B cell (primary cell): ENCODE data around the gene SPG7. TPM values are rescaled to one million over a fixed set of nuclear protein-coding genes. Genes with fewer than 3 reads are reported as not detected.

ENCODE experiments used
- ATAC-seq: fragments of 200-7000 bp; cut with Tn5 transposase; one replicate; pipeline ENCODE4 v1.10.0; 2021; ENCODE audit warnings: low read depth, mild to moderate bottlenecking, moderate number of reproducible peaks, moderate library complexity
- CTCF ChIA-PET: fragments of 350-600 bp; sonication (Branson Sonifier 250); formaldehyde crosslinking; loops from one replicate; lab custom pipeline; 2021; ENCODE audit warnings: antibody characterized with exemption, inconsistent platforms; lab: Charles Lee
- POLR2A ChIA-PET: fragments of 350-600 bp; sonication (Branson Sonifier 250); formaldehyde crosslinking; loops from one replicate; lab custom pipeline; 2021; ENCODE audit warnings: antibody characterized with exemption; lab: Charles Lee
- DNase-seq: peaks from one replicate; pipeline ENCODE4 v3.0.0; 2013
- H2AFZ ChIP-seq: 2 replicates; pipeline ENCODE4 v1.6.1; 2012; ENCODE audit warnings: mild to moderate bottlenecking, low read depth, low read length; ENCODE audit not compliant: insufficient read depth, poor library complexity, severe bottlenecking
- H3K27ac ChIP-seq, 2 donors: 1 replicate in 1 of 2; 2 replicates in 1 of 2; pipeline ENCODE4 v1.5.1; 2012 to 2013; ENCODE audit warnings: low read length in 2 of 2, mild to moderate bottlenecking in 2 of 2, moderate library complexity in 1 of 2
- H3K27me3 ChIP-seq, 4 experiments: fragments of 200-600 bp in 1 of 4; sonication (generic) in 1 of 4; replicated peaks in 1 of 4; 1 replicate in 2 of 4; 2 replicates in 2 of 4; pipeline versions ENCODE4 v1.6.1 to v1.7.0; 2013 to 2016; ENCODE audit warnings: low read length in 3 of 4, mild to moderate bottlenecking in 2 of 4, mixed read lengths in 1 of 4, moderate library complexity in 1 of 4; ENCODE audit not compliant: insufficient read depth in 4 of 4, control insufficient read depth in 3 of 4; ENCODE audit errors: control extremely low read depth in 1 of 4
- H3K36me3 ChIP-seq, 2 experiments: replicated peaks in 1 of 2; 1 replicate in 1 of 2; 2 replicates in 1 of 2; pipeline versions ENCODE4 v1.6.1 to v1.7.1; 2013; ENCODE audit warnings: low read length in 1 of 2; ENCODE audit not compliant: insufficient read depth in 2 of 2, control insufficient read depth in 1 of 2; ENCODE audit errors: control extremely low read depth in 1 of 2, extremely low read depth in 1 of 2
- H3K4me1 ChIP-seq, 2 donors: fragments of 200-600 bp in 1 of 2; sonication (generic) in 1 of 2; 1 replicate in 1 of 2; 2 replicates in 1 of 2; pipeline versions ENCODE4 v1.5.1 to v1.6.1; 2013 to 2017; ENCODE audit warnings: low read length in 2 of 2; ENCODE audit not compliant: control insufficient read depth in 2 of 2, insufficient read depth in 2 of 2
- H3K4me2 ChIP-seq: replicated peaks from 2 replicates; pipeline ENCODE3; 2012; ENCODE audit warnings: mild to moderate bottlenecking, low read depth, low read length; ENCODE audit not compliant: poor library complexity, severe bottlenecking
- H3K4me3 ChIP-seq, 5 experiments: fragments of 200-600 bp in 1 of 5; sonication (generic) in 1 of 5; 1 replicate in 3 of 5; 2 replicates in 2 of 5; pipeline versions ENCODE4 v1.5.1 to v1.7.0; 2011 to 2016; ENCODE audit warnings: low read length in 4 of 5, mild to moderate bottlenecking in 4 of 5, low read depth in 2 of 5, control low read depth in 1 of 5, moderate library complexity in 1 of 5; ENCODE audit not compliant: insufficient read depth in 1 of 5; ENCODE audit errors: control extremely low read depth in 1 of 5, extremely low read depth in 1 of 5
- H3K79me2 ChIP-seq: fragments of 200-600 bp; sonication (generic); one replicate; pipeline ENCODE4 v1.6.0; 2016; ENCODE audit warnings: low read length; ENCODE audit not compliant: control insufficient read depth, insufficient read depth
- H3K9ac ChIP-seq: fragments of 200-600 bp; sonication (generic); 2 replicates; pipeline ENCODE4 v1.6.1; 2017; ENCODE audit warnings: mild to moderate bottlenecking, low read length, moderate library complexity
- H3K9me3 ChIP-seq, 3 donors: one replicate each; pipeline versions ENCODE4 v1.6.1 to v1.7.1; 2013; ENCODE audit warnings: low read length in 2 of 3; ENCODE audit not compliant: control insufficient read depth in 2 of 3, insufficient read depth in 1 of 3; ENCODE audit errors: control extremely low read depth in 1 of 3
- H4K20me1 ChIP-seq: 2 replicates; pipeline ENCODE4 v1.6.0; 2012; ENCODE audit warnings: mild to moderate bottlenecking, low read length; ENCODE audit not compliant: insufficient read depth, control insufficient read depth, poor library complexity, severe bottlenecking
- H3K27ac Mint-ChIP-seq: one replicate; pipeline ENCODE4 v1.8.0; 2021; ENCODE audit warnings: mixed read lengths
- H3K27me3 Mint-ChIP-seq: one replicate; pipeline ENCODE4 v1.8.0; 2021; ENCODE audit warnings: mixed read lengths
- H3K4me1 Mint-ChIP-seq: one replicate; pipeline ENCODE4 v1.8.0; 2021; ENCODE audit warnings: mixed read lengths
- H3K4me3 Mint-ChIP-seq: one replicate; pipeline ENCODE4 v1.8.0; 2021; ENCODE audit warnings: mixed read lengths
- H3K9me3 Mint-ChIP-seq: one replicate; pipeline ENCODE4 v1.8.0; 2022; ENCODE audit warnings: mixed read lengths; ENCODE audit not compliant: insufficient read depth
- EZH2 ChIP-seq: IDR thresholded peaks from 2 replicates; pipeline ENCODE4 v1.6.1; 2012; ENCODE audit warnings: borderline replicate concordance, low read depth, mild to moderate bottlenecking, moderate library complexity, low read length; ENCODE audit not compliant: insufficient read depth, poor library complexity, severe bottlenecking
- WGBS: methylation state at CpG from one replicate; pipeline ENCODE4 v1.1.5; 2013; ENCODE audit warnings: missing lambda C conversion rate; ENCODE audit not compliant: insufficient coverage; 5-methylcytosine and 5-hydroxymethylcytosine counted together
- intact Hi-C: fragments of 100-400 bp; cut with micrococcal nuclease; formaldehyde crosslinking; loops from one replicate; pipeline ENCODE4 v1.10.0; 2022
- polyA plus RNA-seq: library from polyadenylated mRNA; depleted of rRNA; stranded (reverse); fragments of >200 nt; gene quantifications from 2 replicates; pipeline ENCODE4 v1.2.3, GENCODE V29; 2012
- total RNA-seq, 2 donors: library from RNA; stranded (reverse); fragments of 120-200 nt in 1 of 2; gene quantifications; 1 replicate in 1 of 2; 2 replicates in 1 of 2; pipeline versions ENCODE4 v1.2.3 to v1.2.4, GENCODE V29; 2013 to 2022
- TF ChIP-seq, protein P1 (sequence below): fragments of 200-600 bp; IDR thresholded peaks from one replicate; pipeline ENCODE4 v1.8.0; 2022; ENCODE audit warnings: antibody characterized with exemption, mild to moderate bottlenecking

SPG7 gene
- total and polyA plus RNA-seq, 2 donors (not counting 1 experiment from before 2014, with no cell fraction given): 146 to 157 TPM

DNA sequence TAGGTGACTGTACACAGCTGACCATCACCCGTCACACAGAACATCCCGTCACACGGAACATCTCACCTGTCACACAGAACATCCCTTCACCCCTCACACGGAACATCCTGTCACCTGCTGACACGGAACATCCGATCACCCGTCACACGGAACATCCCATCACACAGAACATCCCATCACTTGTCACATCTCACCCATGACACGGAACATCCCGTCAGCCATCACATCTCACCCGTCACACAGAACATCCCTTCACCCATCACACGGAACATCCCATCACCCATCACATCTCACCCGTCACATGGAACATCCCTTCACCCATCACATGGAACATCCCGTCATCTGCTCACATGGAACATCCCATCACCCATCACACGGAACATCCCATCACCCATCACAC, 71.1 kb downstream of the SPG7 start:
- ChIA-PET POLR2A (no interaction called here), CTCF (no interaction called here)
- no peak for TF ChIP-seq EZH2
- TF ChIP-seq, protein P1, sequence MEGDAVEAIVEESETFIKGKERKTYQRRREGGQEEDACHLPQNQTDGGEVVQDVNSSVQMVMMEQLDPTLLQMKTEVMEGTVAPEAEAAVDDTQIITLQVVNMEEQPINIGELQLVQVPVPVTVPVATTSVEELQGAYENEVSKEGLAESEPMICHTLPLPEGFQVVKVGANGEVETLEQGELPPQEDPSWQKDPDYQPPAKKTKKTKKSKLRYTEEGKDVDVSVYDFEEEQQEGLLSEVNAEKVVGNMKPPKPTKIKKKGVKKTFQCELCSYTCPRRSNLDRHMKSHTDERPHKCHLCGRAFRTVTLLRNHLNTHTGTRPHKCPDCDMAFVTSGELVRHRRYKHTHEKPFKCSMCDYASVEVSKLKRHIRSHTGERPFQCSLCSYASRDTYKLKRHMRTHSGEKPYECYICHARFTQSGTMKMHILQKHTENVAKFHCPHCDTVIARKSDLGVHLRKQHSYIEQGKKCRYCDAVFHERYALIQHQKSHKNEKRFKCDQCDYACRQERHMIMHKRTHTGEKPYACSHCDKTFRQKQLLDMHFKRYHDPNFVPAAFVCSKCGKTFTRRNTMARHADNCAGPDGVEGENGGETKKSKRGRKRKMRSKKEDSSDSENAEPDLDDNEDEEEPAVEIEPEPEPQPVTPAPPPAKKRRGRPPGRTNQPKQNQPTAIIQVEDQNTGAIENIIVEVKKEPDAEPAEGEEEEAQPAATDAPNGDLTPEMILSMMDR: no peak
- intact Hi-C loops: no loop called here
- ATAC-seq (no peak), DNase-seq (no peak)
- no peaks in the 10 kb centered on the region for H3K36me3 ChIP-seq
- WGBS: 96% methylated on average over 15 of the region's 15 CpGs
- no peak overlapping the region for H2AFZ ChIP-seq
- H3K27ac ChIP-seq: no peak overlapping the region
- peaks cover 0 to 11% (median 2%) of the 10 kb centered on the region in 4 experiments for H3K27me3 ChIP-seq
- no peaks in the 10 kb centered on the region for H3K79me2 ChIP-seq
- H3K4me1 Mint-ChIP-seq: no peaks in the 10 kb centered on the region
- H3K9me3 ChIP-seq: no peaks in the 10 kb centered on the region
- H4K20me1 ChIP-seq: peaks cover 4% of the 10 kb centered on the region
- no peak overlapping the region for H3K4me3 ChIP-seq
- H3K4me3 Mint-ChIP-seq: no peak overlapping the region
- H3K27me3 Mint-ChIP-seq: no peaks in the 10 kb centered on the region
- H3K27ac Mint-ChIP-seq: no peak overlapping the region
- no peaks in the 10 kb centered on the region for H3K9me3 Mint-ChIP-seq
- no peak overlapping the region for H3K9ac ChIP-seq
- no peak overlapping the region for H3K4me2 ChIP-seq
- peaks cover 13 to 14% of the 10 kb centered on the region in 2 donors for H3K4me1 ChIP-seq

DNA sequence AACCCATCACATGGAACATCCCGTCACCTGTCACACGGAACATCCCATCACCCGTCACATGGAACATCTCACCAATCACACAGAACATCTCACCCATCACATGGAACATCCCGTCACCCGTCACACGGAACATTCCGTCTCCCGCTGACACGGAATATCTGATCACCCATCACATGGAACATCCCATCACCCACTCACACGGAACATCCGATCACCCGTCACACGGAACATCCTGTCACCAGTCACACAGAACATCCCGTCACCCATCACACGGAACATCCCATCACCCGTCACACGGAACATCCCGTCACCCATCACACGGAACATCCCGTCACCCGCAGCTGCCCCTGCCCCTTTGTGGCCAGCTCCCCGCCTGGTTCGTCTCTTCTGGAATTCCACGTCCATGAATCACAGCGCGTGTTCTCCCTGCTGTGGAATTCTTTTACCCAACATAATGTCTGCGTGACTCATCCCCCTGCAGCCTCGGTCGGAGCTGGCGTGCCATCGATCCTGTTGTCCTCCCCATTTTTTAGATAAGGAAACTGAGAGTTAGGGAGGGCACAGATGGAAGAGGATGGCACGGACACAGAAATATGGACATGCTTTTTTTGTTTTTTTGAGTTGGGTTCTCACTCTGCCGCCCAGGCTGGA, 73.0 kb downstream of the SPG7 start:
- DNase-seq: no peak
- Mint-ChIP-seq H3K27me3 (no peaks in the 10 kb centered on the region), H3K9me3 (no peaks in the 10 kb centered on the region), H3K27ac (no peak overlapping the region), H3K4me3 (no peak overlapping the region), H3K4me1 (no peaks in the 10 kb centered on the region)
- 97% methylated on average over 31 of the region's 33 CpGs for WGBS
- CTCF ChIA-PET: no interaction called here
- Histone ChIP-seq H3K9me3 (no peaks in the 10 kb centered on the region), H3K79me2 (no peaks in the 10 kb centered on the region), H3K4me2 (no peak overlapping the region), H4K20me1 (no peaks in the 10 kb centered on the region), H3K9ac (no peak overlapping the region), H2AFZ (no peak overlapping the region), H3K4me3 (no peak overlapping the region), H3K36me3 (no peaks in the 10 kb centered on the region), H3K27me3 (peaks cover 0 to under 1% (median 0%) of the 10 kb centered on the region in 4 experiments), H3K27ac (no peak overlapping the region), H3K4me1 (peaks cover 0 to under 1% of the 10 kb centered on the region in 2 donors)
- ATAC-seq: no peak
- TF ChIP-seq, protein P1: no peak
- TF ChIP-seq EZH2: no peak
- POLR2A ChIA-PET: no interaction called here
- intact Hi-C loops: no loop called here
